GM18870 (cell line): ENCODE results near the gene TNFAIP2.

Experiments used
- ATAC-seq: cut with Tn5 transposase; IDR thresholded peaks from one replicate; pipeline ENCODE4 v1.9.1; 2021; ENCODE audit warnings: moderate library complexity; ENCODE audit not compliant: unreplicated experiment

Gene TNFAIP2

DNA sequence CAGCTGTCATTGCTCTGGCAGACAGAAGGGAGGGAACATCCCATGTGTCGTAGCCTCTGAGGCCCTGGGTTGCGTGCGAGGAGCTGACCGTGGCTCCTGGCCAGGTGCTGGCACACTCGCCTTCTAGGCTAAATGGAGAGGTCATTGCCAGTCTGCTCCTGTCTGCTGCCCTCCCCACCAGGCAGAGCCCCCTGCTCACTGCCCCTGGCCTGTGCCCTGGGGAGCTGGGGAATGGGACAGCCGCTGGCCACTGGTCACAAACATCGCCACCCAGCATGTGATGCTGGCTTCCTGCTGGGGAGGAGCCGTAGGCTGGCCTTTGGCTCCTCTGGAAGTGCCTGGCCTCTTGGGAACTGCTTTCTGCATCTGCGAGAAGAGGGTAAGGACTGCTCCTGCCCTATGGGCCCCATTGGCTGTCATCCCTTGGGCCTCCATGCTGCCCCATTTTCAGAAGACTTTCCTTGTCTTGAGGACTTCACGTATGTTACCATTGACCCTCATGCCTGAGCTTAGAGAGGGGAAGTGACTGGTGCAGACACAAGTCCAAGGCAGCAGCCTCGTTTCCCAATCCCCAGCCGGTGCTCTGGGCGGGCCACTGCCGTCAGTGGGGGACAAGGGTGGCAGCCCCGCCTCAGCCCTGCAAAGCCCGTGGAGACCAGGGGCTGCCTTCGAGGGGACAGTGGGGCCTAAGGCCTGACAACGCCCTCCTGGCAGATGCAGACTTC, 2.0 kb upstream of the TNFAIP2 start:
- ATAC-seq = no peak

DNA sequence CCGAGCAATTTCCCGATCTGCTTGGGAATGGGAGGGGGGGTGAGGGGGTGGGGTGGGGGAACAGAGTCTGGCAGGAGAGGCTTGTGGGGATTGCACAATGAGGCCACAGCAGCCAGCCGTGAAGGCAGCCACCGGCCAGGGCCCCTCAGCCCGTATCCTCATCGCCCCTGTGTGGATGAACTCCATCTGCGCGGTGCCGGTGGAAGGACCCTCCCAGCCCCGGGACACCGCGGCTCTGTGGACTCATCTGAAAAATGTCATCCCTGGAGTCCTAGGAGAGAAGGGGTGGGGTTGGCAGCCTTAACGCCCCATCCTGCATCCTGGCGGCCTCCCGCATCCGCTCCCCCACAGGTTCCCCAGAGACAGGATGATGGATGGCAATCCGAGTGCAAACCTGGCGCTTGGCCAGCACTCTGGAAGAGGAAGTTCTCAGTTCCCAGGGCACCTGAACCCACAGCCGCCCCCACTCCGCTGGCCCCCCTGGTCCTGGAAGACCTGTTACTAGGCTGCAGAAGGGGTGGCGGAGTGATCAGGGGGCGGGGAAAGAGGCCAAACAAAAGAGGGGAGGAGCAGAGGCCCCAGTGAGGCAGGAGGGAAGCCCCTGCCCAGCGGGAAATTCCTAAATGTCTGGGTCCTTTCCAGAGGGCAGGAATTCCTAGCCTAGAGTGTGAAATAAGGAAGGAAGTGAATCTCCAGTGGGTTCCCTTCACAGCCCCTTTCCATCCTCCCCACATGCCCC, 1.2 kb upstream of the TNFAIP2 start:
- no peak for ATAC-seq

DNA sequence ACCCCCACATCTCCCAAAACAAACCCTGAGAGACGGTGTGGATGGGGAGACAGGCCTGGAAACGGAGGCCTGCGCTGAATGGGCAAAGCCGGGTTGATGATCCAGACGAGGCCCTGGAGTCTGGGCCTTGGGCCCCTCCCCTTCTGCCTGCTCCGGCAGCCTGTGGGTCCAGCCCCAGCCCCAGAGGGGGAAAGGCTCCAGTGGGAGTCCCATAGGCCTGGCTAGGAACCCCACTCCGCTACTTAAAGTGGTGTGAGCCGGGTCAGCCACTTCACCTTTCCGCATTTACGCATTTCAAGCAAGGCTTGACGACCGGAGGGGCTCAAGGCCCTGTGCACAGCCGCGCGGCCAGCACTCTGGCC, 695 bp upstream of the TNFAIP2 start:
- no peak for ATAC-seq

DNA sequence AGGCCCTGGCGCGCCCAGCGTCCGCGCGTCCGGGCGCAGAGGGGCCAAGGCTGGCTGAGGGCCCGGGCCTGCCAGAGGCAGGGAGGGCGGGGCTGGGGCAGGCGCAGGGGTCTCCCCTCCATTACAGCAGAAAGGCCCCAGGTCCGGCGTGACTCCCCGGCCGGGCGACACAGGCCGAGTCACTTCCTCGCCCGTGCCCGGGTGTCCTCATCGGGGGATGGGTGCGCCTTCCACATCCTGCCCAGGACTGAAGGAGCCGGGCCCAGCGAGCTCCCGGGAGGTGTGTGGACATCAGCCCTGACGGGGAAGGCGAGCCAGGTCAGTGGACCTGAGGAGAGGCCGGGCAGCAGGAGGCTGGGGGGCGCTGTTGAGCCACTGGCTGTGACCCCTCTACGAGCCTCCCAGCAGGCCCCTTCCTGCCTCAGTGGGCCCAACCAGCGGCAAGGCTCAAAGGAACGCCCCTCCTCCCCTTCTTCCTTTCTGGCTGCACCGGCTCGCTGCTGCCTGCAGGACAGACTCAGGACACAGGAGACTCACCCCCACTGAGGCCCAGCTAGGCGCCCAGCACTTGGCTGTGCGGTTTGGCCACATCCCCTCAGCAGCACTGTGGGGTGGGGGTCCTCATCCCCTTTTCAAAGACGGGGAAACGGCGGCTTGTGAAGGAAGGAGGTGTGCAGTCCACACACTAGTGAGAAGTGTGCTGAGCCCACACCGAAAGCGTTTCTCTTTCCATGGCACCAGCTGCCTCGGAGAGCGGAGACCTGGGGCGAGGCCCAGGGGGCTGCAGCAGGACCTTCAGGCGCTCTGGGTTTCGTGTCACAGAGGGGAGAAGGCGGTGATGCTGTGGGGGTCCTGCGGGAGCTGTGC, 606 bp downstream of the TNFAIP2 start:
- ATAC-seq = no peak

DNA sequence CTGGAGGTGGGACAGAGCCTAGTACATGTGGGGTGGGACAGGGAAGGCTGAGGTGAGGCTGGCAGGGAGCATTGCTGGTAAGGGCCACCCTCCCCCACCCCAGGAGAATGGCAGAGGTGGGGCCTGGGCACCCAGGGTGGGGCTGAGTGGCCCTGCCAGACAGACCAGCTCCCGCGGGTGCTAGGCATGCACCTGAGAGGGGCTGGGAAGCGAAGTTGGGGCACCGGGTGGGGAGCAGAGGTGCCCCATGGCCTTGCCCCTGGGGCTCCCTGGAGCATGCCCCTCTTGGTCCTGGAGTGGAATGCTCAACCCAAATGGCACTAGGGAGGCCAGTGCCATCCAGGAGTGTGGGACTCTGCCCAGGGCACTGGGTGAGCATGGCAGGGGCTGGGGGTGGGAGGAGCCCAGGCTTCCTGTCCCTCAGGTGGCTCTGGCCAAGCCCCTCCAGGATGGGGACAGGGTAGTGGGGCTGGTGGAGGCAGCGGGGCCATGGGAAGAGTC, 1.3 kb downstream of the TNFAIP2 start:
- no peak for ATAC-seq

DNA sequence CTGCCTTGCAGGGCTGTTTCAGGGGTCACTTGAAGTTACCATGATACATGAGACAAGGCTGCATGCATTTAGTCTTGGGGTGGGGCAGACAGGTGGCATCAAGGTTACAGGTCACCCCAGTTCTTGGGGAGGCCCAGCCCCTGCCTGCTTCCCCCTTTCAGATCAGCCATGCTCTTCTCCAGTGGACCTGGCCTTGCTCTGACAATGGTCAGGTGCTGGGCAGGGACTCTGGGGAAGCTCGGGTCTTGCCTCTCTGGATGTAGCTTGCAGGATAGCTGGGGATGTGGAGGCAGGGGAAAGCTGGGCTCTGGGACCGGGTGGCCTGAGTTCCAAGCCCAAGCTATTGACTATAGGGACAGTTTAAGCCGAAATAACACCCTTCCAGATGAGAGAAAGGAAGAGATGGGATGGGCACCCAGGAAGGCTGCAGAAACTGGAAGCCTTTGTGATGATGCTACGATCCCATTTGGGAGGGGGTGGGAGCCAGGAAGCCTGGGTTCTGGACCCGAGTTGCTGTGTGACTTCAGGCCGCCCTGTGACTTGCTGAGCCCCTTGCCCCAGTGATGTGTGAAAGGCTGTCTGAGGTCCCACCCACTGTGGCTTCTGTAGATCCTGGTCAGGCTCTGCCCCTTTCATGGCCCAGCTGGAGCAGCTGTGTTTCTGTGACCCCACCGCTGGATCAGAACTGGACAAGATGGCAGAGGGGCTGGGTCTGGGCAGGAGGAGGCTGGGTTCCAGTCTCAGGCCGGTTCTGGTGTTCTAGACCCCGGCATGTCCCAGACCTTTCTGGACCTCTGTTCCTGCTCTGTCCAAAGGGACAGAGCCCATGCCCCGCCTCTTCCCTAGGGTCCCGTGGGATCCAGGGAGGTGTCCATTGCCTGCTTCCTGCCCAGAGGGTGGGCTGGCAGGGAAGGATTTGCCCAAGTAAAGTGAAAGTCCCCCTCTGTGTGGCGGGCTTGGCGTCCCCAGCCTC, 2.1 kb downstream of the TNFAIP2 start:
- ATAC-seq = no peak

DNA sequence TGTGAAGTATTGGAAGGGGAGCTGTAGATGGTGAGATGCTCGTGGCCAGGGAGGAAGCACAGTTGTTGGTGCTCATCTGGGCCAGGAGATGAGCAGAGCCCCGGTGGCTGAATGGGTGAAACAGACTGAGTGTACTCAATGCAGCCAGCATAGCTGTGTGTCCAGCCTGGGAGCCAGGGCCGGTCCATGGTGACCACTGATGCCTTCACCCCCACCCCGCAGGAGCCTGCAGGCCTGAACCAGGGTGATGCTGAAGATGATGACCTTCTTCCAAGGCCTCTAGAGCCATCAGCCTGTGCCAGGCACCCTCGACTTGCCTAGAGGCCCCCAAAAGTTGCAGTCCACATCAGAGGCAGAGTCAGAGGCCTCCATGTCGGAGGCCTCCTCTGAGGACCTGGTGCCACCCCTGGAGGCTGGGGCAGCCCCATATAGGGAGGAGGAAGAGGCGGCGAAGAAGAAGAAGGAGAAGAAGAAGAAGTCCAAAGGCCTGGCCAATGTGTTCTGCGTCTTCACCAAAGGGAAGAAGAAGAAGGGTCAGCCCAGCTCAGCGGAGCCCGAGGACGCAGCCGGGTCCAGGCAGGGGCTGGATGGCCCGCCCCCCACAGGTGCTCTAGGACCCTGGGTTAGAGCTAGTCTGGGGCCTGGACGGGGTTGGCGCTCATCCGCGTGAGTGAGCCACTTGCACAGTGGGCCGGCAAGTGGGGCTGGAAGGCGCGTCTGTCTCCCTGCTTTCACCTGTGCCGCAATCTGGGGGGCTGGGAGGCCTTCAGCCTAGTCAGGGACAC, 3.0 kb downstream of the TNFAIP2 start:
- no peak for ATAC-seq

DNA sequence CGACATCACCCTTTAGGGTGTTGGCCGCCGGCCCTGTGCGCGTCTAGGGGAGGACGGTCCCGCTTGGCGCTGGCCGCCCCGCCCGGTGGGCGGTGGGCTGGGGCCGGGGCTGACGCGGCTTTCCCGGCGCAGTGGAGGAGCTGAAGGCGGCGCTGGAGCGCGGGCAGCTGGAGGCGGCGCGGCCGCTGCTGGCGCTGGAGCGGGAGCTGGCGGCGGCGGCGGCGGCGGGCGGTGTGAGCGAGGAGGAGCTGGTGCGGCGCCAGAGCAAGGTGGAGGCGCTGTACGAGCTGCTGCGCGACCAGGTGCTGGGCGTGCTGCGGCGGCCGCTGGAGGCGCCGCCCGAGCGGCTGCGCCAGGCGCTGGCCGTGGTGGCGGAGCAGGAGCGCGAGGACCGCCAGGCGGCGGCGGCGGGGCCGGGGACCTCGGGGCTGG, 3.6 kb downstream of the TNFAIP2 start:
- no peak for ATAC-seq

DNA sequence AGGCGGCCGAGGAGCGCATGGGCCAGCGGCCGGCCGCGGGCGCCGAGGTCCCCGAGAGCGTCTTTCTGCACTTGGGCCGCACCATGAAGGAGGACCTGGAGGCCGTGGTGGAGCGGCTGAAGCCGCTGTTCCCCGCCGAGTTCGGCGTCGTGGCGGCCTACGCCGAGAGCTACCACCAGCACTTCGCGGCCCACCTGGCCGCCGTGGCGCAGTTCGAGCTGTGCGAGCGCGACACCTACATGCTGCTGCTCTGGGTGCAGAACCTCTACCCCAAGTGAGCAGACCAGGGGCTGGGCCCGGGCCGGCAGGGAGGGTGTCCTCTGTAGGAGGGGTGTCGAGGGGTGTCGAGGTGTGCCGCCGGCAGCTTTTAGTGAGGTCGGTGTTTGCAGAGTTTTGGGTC, 4.1 kb downstream of the TNFAIP2 start:
- ATAC-seq = no peak

DNA sequence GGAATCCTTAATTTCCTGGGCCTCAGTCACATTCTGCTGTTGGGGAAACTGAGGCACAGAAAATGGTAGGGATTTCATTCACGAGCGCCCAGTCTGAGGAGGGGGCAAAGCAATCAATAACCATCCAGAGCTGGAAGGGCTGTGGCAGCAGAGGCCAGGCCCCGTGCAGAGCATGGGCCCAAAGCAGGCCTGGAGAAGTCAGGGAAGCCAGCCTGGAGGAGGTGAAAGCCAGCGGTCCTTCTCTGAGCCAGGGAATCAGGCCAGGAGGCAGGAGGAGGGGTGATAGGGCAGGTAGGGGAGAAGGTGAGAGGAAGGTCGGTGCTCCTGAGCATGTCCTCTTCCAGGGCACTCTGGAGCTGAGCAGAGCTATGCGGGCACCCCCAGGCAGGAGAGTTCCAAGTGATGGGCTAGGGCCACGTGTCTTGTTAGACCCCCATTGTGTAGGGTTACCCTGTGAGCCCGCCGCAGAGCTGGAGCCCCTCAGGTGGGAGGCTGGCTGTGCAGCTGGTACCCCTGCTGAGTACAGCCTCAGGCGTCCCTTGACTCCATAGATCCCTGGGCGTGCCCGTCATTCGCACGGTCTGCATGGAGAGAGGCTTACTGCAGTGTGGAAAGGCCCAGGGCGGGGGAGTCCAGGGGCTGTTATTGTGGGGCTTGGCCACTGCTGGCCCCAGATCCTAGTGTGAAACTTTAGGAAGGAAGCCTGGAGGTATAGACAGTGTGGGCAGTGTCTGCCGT, 4.8 kb downstream of the TNFAIP2 start:
- ATAC-seq = no peak

DNA sequence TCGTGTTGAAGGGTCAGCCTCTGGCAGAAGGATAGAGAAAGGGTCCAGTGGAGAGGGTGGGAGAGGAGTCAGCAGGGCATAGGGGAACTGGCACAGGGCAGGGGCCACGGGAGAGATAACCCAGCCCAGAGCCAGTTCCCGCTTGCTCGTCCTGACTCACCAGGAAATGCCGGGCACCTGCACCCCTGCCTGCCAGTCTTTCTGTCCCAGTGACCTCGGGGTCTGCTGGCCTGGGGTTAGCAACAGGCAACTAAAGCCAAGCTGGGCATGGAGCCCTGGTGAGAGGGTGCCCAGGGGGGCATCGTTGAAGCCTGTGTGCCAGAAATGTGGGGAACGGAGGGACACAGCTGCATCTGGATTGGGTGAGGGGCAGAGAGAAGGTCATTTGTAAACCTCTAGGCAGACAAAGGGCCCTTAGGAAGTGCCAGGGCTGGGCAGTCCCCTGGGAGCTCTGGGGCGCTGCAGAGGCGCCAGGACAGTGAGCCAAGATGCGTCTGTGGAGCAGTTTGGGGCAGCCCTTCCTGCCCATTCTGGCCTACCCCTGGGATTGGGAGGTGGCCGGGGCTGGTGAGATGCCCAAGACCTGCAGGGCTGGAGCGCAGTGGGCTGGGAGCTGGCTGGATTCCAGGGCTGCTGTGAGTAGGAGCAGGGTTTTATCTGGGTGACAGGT, 5.5 kb downstream of the TNFAIP2 start:
- ATAC-seq = no peak

DNA sequence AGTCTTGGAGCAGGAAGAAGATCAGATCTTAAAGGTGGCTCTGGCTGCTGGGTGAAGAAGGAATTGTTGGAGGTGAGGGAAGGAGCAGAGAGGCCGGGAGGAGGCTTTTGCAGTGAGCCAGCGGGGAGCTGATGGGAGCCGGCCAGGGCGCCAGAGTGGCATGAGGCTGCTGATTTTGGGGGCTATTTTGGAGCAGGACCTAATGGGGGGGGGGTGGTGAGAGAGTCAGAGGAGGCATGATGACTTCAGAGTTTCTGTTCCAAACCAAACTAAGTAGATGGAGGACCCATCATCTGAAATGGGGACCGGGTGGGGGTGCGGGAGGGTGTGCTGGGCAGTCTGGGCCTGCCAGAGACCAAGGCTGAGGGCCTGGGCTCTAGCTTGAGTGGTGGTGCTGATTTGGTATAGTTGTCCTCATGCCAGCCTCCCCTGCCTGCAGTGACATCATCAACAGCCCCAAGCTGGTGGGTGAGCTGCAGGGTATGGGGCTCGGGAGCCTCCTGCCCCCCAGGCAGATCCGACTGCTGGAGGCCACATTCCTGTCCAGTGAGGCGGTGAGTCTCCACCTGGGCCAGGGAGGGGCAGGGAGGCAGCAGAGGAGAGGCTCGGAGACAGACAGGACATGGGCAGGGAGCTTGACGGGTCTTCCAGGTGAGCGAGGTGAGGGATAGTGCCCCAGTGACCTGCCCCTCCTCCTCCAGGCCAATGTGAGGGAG, 6.2 kb downstream of the TNFAIP2 start:
- no peak for ATAC-seq

DNA sequence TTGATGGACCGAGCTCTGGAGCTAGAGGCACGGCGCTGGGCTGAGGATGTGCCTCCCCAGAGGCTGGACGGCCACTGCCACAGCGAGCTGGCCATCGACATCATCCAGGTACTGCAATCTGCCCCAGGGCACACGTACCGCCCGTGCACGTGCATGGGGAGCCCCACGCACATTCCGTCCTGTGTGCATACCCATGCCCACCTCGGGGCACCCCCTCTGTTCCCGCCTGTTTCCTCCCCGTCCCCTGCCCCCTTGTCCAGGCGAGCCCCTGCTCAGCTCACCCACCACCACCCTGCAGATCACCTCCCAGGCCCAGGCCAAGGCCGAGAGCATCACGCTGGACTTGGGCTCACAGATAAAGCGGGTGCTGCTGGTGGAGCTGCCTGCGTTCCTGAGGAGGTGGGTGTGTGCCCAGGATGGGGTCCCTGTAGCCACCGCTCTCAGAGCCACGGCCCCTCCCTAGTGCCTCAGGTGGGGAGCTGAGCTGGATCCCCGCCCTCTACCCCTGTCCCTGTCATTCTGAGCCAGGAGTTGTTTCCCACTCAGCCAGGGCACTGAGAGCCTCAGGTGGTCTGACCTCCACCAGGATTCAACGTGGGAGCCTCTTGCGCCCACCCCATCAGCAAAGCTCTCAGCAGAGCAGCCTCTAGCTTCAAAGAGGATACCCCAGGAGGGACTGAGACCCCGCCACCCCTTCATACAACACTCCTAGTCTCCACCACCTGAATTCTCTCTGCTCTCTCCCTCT, 6.9 kb downstream of the TNFAIP2 start:
- no peak for ATAC-seq

DNA sequence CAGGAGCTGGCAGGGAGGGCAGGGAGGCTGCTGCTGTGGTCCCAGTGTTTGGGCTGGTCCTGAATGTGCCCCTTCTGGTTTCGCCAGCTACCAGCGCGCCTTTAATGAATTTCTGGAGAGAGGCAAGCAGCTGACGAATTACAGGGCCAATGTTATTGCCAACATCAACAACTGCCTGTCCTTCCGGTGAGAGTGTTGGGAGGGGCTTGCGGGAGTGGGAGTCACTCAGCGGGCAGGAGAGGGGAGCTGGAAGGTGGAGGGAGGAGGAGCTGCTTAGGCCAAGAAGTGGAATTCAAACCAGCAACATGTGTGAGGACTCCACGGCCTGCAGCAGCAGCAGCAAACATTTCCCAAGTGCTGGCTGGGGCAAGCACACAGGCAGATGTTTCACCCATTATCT, 7.7 kb downstream of the TNFAIP2 start:
- ATAC-seq = no peak

DNA sequence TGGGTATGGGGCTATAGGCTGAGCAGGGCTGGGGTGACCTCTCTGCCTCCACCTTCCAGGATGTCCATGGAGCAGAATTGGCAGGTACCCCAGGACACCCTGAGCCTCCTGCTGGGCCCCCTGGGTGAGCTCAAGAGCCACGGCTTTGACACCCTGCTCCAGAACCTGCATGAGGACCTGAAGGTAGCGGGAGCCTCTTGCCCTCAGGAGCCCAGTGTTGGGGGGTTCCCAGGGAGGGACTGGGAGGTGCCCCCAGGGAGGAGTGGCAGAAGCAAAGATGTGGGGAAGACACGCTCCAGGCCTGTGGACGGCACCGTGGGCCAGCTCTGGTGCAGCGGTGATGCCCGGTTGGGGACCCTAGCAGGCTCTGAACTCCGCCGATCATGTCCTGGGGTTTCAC, 8.3 kb downstream of the TNFAIP2 start:
- ATAC-seq = no peak

DNA sequence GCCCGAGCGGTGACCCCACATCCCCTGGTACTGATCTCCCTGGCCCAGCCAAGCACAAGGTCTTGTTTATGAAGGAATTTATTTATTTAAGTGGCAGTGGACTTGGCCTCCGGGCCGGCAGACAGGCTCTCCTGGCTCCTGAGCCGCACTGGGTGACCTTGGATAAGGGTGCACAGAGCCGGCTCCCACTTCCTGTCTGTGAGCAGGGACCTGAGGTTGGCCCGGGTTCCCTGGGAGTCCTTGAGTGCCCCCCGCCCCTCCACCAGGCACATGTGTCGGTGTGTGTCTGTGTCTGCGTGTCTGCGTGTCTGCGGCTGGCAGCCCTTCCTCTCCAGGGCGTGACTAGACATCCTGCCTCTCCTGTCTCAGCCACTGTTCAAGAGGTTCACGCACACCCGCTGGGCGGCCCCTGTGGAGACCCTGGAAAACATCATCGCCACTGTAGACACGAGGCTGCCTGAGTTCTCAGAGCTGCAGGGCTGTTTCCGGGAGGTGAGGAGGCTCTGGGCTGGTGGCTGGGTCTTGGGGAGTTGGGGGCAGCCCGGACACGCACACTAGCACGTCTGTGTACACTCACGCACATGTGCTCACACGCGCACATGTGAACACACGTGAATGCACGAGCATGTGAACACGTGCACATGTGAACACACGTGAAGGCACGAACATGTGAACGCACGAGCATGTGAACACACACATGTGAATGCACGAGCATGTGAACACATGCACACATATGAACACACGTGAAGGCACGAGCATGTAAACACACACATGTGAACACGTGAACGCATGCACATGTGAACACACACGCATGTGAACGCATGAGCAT, 9.3 kb downstream of the TNFAIP2 start:
- no peak for ATAC-seq
